H4 (cell line): ENCODE measurements around the gene TRAF3. TPM values are rescaled to one million over a fixed set of nuclear protein-coding genes. Genes with fewer than 3 reads are reported as not detected.

Source experiments
- DNase-seq: peaks from one replicate; pipeline ENCODE4 v3.0.0-alpha.2; 2015; ENCODE audit warnings: low spot score
- total RNA-seq: library from RNA; depleted of rRNA; stranded (reverse); fragments of >200 nt; shearing (Covaris generic); gene quantifications from 2 replicates; pipeline ENCODE4 v1.2.3, GENCODE V29; 2014

TRAF3 gene
- total RNA-seq, 1 experiment from 2014 or later: 15.2 TPM

DNA sequence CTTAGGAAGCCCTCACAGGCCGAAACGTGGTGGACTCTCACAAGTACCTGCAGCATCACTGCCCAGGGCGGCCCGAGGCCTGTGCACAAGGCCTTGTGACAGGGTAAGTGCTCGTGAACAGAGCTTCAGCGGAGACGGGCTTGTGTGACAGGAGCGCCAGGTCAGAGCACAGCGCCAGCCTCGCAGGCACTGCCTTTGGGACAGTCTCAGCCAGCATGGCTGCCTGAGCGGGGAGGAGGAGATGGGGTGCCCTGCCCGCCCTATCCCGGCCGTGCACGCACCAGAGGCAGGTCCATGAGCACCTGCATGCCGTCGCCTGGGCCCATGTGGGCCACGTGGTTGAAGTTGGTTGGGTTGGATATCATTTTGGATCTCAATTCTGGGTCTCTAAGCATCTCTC lies 162.1 kb downstream of the TRAF3 start:
- no peak for DNase-seq

DNA sequence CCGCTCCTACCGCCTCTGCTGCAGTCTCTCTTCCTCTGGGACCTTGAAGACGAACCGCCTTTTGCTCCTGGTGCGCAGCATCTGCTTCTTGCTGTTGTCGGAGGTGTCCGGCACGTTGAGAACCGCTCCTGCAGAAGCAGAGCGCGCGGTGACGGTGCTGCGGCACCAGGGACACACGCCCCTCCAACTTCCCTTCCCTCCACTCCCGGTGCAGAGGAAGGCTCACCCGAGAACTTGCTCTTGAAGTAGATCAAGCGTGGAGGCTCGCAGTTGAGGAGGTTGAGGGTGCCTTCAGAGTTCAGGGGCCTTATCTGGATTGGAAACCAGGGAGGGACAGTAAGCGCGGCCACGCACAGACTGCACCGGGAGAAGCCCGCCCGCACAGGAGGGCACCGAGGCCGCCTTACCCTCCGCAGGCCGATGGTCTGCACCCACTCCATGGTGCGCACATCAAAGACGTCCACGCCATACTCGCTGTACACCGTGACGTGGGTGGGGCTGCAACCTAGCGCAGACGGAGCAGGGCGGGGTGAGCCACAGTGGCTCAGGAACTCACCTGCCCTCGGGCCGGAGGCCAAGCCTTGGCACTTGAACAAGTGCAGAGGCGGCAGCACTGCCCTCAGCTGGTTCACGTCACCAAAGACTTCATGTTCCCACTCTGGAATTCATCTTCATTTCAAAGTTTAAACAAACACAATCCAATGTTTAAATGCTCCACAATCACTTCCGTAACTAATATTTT lies 162.7 kb downstream of the TRAF3 start:
- DNase-seq: no peak

DNA sequence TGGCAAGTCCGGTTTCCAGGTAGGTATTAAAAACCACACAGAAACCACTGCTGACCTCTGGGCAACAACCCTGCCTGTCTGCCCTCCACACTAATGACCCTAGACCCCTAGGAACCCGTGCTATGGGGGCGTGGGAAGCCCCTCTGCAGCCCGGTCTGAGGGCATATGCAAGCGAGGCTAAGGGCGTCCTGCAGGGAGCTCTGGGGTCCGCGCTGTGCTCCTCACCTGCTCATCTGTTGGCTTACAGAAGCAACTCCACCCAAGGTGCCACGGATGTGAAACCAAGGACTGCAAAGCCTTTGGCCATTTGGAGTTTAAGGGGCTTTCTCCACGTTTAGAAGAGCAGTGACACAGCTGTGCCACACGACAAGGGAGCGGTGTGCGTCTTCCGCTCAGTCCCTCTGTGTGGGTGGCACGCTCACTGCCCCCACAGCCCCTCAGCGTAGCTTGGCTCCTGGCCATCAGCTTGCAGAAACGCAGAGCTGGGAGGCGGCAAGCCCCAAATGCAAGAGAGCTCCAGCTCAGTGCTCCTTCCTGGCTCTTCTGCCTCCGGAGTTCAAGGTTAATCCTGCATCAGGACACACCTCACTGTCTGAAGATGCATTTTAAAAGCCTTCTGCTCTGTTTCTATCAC lies 163.6 kb downstream of the TRAF3 start:
- no peak for DNase-seq

DNA sequence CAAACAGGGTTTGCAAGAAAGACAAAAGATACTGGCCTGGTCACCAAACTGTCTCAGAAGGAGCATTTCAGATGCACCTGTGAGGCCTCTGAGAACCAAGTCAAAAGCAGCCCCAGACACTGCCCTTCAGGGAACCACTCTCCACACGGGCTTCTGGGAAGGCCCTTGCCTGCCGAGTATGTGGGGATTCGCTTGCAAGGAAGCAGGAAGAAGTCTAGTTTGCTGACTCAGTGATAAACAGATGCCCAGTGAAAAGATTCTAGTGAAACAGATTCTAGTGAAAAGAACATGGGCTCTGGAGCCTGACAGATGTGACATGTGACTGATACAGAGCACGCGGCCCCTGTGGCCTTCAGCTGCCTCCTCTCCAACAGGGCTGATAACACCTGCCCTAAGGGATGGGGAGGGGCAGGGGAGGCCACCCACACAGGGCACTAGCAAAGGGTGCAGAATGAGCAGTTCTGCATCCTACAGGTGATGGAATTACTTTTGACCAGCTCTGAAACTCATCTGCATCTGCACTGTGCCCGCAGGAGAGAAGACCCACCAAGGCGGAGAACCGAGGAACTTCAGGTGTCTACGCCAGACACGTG lies 164.3 kb downstream of the TRAF3 start:
- no peak for DNase-seq

DNA sequence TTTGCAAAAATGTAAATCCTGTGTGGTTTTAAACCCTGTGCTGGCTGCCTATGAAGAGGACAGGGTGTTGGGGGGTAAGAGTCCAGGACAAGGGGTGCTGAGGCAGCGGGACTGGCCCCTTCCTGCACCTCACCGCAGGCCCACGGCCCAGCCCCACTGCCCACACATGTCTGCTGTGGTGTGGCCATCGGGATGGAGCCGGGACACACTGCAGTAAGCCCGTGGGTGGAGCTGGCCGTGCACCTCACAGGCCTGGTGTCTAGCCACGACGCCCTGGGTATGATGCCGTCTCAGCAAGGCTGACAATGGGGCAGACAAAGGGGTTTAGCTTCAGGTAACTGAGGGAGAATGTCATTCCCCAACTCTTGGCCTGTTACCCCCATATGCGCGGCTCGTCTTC lies 164.8 kb downstream of the TRAF3 start:
- no peak for DNase-seq

DNA sequence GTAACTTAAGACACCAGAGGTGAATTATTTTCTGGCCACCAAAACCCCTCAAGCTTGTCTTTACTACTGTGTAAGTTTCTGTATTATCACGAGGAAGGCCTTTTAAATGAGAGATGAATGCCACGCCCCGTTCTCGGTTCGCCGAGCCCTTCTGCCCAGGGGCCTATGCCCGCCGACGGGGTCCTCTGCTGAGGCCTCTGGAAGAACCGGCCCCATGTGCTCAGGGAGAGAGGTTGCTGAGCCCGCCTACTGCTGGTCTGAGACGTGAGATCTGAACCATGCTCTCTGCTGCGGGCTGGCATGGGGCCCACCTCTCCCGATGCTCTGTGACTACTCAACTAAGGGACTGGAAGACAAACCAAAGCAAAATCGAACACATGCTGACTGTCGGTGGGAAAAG lies 166.2 kb downstream of the TRAF3 start:
- DNase-seq: no peak

DNA sequence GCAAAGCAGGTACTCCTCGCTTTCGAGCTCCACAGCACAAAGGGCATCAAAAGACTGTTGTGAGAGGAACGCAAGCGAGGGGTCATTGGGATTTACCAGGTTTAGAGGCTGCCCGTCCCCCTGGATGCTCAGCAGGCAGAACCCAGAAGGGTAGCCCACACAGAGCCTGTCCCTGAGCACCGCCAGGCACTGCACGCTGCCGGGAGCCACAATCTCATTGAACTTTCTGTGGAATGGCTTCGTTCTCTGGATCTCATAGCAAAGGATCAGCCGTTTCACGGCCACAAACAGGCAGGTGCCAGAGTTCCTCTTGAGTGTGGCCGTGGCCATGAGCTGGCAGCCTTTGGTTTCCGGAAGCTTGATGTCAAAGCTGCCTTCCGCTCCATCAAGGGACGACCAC lies 166.7 kb downstream of the TRAF3 start:
- no peak for DNase-seq

DNA sequence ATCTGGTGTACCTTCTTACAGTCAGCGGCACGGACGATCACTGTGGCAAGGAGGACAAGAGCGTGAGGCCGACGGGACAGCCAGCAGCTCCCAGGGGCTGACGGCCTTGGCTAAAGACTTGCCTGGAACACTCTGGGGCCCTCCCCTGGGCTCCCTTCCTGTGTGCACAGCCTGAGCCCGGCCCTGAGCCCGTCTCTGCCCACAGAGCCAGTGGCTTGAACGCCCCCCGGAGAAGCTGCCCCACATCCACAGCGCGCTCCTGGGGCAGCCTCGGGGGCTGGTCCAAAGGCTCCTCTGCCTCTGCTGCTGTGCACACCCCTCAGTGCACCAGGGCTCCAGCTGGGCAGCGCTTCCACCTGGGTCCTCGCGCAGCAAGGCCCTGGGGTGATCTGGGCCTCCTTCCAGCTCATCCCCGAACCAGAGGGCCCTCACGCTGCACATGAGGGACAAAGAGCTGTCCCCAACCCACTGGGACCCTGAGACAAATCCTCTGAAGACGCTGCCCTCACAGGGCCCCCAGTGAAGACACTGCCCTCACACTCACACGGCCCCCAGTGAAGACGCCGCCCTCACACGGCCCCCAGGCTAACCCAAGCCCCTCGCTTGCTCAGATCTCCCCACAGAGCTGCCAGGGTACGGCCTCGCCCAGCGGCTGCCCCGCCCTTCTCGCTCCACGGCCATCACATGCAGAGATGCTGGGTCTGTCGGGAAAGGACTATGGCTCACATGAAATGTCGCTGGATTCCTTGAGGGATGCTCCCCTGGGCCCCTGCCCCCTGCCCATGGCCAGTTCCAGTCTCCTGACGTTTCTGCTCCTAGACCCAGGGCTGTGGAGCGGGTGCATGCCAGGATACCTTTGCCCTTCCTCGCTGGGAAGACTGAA lies 167.4 kb downstream of the TRAF3 start:
- DNase-seq: no peak

DNA sequence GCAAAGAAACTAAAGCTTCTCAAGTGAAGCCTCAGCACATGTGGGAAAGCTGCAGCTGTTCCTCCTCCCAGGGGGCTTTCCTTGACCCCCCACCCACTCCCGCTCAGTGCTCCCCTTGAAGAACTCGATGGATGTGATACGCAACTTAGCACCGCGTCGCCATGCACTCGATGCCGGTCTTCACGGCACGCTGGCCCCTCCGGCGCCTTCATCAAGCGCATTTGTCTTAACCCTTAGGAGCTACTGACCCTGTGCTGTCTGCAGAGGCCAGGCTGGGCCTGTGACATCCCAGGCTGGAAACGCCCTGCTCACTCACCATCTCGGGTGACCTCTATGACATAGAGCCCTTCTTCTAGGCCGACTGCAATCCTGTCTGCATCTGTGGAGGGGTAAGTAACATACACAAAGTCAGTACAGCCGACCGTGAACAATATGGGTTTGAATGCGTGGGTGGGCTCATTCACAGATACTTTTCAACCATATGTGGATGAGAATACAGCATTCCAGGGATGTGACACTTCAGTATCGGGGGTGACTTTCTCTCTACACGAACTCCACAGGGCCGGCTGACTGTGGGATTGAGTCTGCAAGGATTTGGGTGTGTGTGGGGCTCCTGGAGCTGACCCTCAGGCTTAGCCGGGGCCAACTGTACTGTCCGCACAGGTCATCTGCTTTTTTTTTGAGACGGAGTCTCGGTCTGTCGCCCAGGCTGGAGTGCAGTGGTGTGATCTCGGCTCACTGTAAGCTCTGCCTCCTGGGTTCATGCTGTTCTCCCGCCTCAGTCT lies 168.3 kb downstream of the TRAF3 start:
- DNase-seq: no peak

DNA sequence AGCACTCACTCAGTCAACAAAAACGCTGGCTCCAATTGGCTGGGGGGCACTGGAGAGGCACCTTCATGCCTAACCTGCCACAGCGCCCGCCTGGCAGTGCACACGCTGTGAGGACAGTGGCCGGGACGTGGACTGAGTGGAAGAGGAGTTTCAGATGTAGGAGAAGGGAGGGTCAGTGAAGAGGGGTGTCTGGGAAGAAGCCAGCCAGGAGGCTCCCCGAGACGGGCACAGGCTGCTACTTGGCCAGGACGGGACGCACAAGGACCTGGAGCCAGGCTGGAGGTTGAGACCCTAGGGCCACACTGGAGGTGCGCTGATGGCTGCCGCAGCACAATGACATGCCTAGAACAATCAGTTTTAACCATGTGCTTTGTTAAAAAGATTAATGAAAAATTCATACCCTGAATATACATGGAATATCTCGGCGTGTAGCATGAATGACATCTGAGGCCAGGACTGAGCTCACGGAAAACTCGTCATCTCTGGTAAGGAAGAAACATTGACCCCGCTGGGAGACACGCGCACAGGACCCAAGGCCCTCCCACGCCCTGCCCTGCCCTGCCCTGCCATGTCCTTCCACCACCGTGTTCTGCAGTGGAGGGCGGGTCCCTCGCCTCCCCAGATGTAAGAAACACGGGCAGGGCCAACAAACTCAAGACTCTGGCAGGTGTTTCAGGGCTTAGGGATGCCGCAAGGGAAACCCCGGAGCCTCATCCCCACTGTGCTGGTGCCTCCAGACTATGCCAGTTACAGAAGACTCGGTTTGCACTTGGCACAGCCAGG lies 170.3 kb downstream of the TRAF3 start:
- no peak for DNase-seq

DNA sequence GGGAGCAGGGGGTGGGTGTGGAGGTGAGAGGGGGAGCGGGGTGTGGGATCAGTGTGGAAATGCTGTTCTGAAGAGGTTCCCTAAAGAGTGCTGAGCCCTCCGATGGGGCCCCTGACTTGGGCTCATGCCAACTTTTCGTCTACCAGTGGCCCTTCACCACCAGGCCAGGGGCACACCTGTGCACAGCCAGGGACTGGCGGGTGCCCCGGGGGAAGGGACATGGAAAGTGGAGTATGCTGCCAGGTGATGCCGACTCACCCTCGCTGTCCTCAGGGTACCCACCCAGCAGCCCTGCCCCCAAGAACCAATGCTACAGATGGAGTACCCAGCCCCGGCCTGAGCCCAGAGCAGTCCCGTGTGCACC lies 171.4 kb downstream of the TRAF3 start:
- no peak for DNase-seq

DNA sequence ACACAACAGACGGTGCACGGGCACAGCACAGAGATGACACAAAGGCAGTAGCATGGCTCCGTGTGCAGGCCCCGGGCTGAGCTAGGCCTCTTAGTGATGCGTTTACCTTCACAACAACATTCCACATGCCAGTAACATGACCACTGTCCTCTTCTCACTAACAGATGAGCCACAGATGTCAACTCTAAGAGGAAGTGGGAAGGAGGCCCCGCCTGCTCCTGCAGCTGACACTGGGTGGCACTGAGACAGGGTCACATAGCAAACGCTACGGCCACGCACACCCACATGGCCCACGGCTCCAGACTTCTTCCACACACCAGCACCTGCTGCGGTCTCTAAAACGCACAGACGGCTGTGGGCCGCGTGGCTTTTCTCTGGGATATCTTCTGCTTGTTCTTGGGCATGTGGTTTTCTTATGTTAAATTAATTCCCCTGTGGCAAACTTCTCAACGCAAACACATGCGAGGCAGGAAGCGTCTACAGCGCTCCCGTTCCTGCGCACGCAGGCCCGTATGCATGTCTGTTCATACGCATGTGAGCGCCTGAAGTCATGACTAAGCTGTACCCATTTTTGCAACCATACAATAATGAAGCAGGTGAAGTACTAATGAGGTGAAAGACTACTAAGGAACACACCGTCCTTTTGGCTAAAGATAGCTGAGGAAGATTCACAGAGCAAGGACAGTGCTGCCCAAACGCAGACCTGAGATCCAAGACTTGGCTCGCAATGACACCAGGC lies 172.0 kb downstream of the TRAF3 start:
- no peak for DNase-seq

DNA sequence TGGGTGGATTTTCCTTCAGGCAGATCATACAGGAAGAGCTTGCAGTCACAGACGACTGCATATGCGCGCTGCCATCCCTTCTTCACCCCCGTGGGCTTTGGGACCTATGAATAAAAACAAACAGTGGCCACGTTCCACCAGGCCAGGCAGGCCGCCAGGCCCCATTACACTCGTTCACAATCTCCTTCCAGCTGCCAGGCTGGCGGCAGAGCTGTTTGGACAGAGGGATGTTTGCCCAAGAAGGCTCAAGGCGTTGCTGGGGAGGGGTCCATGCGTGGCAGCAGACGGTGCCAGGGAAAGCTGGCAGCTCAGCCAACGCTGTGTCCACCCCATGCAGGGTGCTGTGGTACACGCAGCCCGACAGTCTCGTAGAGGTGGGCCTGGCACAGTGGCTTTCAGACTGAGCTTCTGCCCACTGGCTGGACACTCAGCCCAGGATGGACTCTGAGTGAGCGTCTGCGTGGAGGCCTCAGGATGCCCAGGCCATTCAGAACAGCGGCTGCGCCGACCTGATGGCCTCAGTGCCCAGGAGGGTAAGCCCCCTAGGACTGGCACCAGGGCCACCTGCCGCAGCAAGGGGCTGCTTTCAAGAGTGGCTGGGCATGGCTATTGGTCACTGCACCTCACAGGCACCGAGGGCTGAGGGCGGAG lies 172.7 kb downstream of the TRAF3 start:
- DNase-seq: no peak

DNA sequence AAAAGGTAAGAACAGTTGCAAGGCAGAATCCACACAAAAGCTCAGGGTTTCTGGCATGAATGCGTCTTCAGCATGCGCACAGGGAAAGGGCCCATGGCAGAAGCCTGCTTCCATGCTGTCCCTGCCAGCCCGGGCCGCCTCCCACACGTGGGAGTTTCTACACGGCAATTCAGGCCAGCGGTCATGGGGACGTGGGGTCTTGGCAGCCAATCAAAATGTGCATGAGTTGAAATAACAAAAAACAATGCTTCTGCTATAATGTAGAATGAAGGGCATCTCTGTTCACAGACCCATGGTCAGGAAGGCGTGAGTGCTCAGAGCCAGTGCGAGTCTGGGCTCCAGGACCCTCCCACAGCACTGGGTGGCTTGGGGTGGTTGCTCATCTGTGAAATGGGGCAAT lies 173.8 kb downstream of the TRAF3 start:
- DNase-seq: no peak

DNA sequence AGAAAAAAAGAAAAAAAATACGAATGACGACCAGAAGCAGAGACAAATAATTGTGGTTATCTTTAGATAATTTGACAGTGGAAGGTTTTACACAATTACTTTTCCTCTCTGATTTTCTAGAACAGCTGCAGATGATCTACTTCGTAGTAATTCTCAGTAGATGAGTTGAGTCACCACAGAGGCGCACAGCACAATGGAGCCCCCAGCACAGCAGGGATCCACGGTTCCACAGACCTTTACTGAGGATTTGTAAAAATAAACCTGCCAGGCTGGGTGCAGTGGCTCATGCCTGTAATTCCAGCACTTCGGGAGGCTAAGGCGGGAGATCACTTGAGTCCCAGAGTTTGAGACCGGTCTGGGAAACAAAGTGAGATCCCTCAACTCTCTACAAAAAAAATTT lies 174.6 kb downstream of the TRAF3 start:
- no peak for DNase-seq

DNA sequence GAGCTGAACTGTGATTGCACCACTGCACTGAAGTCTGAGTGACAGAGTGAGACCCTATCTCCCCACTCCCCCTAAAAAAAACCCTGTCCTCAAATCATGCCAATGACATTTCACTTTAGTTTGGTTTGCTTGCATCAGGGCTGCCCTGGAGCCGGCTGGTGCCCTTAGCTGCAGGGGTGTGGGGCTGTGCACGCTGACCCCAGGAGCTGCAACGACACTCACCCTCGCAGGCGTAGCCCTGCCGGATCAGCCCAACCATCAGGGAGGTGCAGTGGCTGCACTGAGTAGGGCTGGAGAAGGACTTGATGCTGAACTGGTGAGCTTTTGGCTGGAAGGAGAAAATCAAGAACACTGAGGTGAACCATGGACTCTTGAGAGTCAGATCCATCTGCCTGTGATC lies 175.0 kb downstream of the TRAF3 start:
- DNase-seq: no peak

DNA sequence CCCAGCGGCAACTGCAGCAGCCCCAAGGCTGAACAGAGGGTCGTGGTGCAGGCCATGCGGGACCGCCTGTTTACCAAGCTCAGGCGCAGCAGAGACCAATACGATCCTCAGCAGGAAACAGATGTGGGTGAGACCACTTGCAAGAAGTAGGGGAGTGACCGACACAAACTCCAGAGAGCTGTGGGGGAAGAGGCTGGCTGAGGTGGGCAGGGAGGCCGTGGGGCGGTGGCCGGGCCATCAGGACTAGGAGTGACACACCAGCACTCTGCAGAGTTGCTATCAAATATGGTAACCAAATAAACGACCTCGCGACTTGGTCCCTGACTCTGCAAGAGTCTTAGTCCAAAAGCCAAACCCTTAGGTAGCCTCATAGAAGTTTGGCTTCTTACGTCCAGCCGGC lies 175.9 kb downstream of the TRAF3 start:
- DNase-seq: no peak

DNA sequence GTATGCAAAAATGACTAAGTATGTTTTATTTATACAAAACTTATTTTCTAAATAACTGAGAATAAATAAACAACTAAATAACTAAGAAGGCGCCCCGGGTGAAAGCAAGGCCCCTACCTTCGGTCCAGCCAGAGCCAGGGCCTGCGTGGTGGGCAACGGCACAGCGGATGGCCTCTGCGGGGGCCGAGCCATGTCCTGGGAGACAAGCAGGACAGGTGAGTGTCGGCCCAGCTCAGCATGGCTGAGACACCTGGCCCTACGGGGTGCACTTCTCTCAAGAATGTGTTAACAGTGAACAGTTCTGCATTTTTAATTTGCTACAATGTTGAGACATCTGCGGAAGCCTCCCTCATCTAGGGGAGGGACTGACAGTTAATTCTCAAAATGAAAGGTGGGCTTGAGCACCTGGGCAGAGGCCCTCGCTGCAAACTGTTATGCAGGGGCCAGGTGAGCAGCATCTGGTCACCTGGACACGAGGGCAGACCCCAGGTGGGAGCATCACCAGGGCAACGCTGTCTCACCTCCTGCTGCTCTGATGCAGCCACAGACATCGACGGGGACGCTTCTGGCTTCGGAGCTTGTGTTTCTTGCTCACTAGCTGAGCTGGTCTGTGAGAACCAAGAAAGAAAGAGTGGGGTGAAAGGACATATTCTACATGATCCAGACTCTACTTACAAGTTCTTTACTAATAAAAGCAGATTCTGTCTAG lies 177.0 kb downstream of the TRAF3 start:
- DNase-seq: no peak
